ENCODE results near the gene RAB27A. TPM values are rescaled to one million over a fixed set of nuclear protein-coding genes. Genes with fewer than 3 reads are reported as not detected.

RAB27A gene
- total RNA-seq, 1 experiment from 2014 or later = 8.0 TPM

DNA sequence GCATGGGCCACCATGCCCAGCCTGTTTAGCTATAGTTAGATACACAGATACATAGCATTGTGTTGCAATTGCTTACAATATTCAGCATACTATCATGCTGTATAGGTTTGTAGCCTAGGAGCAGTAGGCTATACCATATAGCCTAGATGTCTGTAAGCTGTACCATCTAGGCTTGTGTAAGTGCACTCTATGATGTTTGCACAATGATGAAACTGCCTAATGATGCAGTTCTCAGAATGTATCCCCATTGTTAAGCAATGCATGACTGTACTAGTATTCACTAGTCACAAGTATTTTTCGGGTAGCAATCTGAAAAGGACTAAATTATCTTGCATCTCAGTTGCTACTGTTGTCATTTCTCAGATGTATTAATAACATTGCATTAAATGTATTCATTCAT is 45.4 kb upstream of the RAB27A start:
- no peak for TF ChIP-seq POLR2AphosphoS5 (IDR thresholded peaks at IDR 0.05; ENCODE audit: low read depth, low read length)
- TF ChIP-seq SIN3A (IDR thresholded peaks at IDR 0.05; ENCODE audit: borderline replicate concordance, insufficient read depth, low read depth, low read length) = no peak
- Histone ChIP-seq H3K36me3 (ENCODE audit: control insufficient read depth, insufficient read depth, low read length) (no peaks in the 10 kb centered on the region; the same call in none of the 2 replicates), H3K27me3 (ENCODE audit: control insufficient read depth, insufficient read depth, low read length) (no peaks in the 10 kb centered on the region), H3K27ac (ENCODE audit: low read length) (no peak overlapping the region), H3K4me3 (ENCODE audit: low read depth in 2 of 2, low read length in 2 of 2) (no peak overlapping the region), H3K9me3 (ENCODE audit: control insufficient read depth, insufficient read depth, low read depth, low read length) (no peaks in the 10 kb centered on the region), H3K4me1 (ENCODE audit: control insufficient read depth, insufficient read depth, low read length) (no peaks in the 10 kb centered on the region)
- ChIA-PET POLR2A (no interaction called here), CTCF (no interaction called here)
- in situ Hi-C loops (cut with HindIII; ENCODE audit: low pct_unique_long_range_greater_than_20kb, low sequenced_read_pairs) = no loop called here
- DNase-seq (ENCODE audit: low read depth, low spot score) = no peak
- intact Hi-C loops (cut with micrococcal nuclease; ENCODE audit: unreplicated experiment) = no loop called here
- no TSS peak for BruUV-seq (replicated peaks)
- no peak for ATAC-seq

DNA sequence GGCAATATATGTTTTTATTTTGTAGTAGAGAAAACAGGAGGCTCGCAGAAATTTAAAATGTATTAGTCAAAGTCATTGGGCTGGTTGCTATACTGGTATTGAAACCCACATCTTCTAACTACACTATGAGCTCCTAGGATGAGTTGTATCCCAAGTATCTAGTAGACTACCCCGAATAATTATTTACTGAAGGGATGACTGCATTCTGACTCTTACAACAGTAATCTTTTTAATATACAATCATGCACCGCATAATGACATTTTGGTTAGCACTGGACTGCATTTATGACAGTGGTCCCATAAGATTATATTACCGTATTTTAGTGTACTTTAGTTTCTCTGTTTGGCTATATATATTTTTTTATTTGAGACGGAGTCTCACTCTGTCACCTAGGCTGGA is 44.8 kb upstream of the RAB27A start:
- TF ChIP-seq, protein P1, sequence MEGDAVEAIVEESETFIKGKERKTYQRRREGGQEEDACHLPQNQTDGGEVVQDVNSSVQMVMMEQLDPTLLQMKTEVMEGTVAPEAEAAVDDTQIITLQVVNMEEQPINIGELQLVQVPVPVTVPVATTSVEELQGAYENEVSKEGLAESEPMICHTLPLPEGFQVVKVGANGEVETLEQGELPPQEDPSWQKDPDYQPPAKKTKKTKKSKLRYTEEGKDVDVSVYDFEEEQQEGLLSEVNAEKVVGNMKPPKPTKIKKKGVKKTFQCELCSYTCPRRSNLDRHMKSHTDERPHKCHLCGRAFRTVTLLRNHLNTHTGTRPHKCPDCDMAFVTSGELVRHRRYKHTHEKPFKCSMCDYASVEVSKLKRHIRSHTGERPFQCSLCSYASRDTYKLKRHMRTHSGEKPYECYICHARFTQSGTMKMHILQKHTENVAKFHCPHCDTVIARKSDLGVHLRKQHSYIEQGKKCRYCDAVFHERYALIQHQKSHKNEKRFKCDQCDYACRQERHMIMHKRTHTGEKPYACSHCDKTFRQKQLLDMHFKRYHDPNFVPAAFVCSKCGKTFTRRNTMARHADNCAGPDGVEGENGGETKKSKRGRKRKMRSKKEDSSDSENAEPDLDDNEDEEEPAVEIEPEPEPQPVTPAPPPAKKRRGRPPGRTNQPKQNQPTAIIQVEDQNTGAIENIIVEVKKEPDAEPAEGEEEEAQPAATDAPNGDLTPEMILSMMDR (IDR thresholded peaks at IDR 0.05) = no peak
- TF ChIP-seq POLR2AphosphoS5 (IDR thresholded peaks at IDR 0.05; ENCODE audit: low read depth, low read length) (no peak), TCF7L2 (IDR thresholded peaks at IDR 0.05; ENCODE audit: low read depth, low read length) (no peak), SIN3A (IDR thresholded peaks at IDR 0.05; ENCODE audit: borderline replicate concordance, insufficient read depth, low read depth, low read length) (no peak)
- TF ChIP-seq, protein P2, sequence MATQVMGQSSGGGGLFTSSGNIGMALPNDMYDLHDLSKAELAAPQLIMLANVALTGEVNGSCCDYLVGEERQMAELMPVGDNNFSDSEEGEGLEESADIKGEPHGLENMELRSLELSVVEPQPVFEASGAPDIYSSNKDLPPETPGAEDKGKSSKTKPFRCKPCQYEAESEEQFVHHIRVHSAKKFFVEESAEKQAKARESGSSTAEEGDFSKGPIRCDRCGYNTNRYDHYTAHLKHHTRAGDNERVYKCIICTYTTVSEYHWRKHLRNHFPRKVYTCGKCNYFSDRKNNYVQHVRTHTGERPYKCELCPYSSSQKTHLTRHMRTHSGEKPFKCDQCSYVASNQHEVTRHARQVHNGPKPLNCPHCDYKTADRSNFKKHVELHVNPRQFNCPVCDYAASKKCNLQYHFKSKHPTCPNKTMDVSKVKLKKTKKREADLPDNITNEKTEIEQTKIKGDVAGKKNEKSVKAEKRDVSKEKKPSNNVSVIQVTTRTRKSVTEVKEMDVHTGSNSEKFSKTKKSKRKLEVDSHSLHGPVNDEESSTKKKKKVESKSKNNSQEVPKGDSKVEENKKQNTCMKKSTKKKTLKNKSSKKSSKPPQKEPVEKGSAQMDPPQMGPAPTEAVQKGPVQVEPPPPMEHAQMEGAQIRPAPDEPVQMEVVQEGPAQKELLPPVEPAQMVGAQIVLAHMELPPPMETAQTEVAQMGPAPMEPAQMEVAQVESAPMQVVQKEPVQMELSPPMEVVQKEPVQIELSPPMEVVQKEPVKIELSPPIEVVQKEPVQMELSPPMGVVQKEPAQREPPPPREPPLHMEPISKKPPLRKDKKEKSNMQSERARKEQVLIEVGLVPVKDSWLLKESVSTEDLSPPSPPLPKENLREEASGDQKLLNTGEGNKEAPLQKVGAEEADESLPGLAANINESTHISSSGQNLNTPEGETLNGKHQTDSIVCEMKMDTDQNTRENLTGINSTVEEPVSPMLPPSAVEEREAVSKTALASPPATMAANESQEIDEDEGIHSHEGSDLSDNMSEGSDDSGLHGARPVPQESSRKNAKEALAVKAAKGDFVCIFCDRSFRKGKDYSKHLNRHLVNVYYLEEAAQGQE (IDR thresholded peaks at IDR 0.05; ENCODE audit: insufficient read depth in 1 of 2, low read depth in 2 of 2, low read length in 1 of 2) = no peak
- CTCF ChIA-PET = no interaction called here
- Histone ChIP-seq H3K9me3 (ENCODE audit: control insufficient read depth, insufficient read depth, low read depth, low read length) (no peaks in the 10 kb centered on the region), H3K27me3 (ENCODE audit: control insufficient read depth, insufficient read depth, low read length) (no peaks in the 10 kb centered on the region), H3K36me3 (ENCODE audit: control insufficient read depth, insufficient read depth, low read length) (no peaks in the 10 kb centered on the region; the same call in none of the 2 replicates), H3K4me3 (ENCODE audit: low read depth in 2 of 2, low read length in 2 of 2) (no peak overlapping the region), H3K27ac (ENCODE audit: low read length) (no peak overlapping the region), H3K4me1 (ENCODE audit: control insufficient read depth, insufficient read depth, low read length) (no peaks in the 10 kb centered on the region)
- DNase-seq (ENCODE audit: low read depth, low spot score) = no peak
- intact Hi-C loops (cut with micrococcal nuclease; ENCODE audit: unreplicated experiment) = no loop called here
- no TSS peak for BruUV-seq (replicated peaks)
- in situ Hi-C loops (cut with HindIII; ENCODE audit: low pct_unique_long_range_greater_than_20kb, low sequenced_read_pairs) = no loop called here
- POLR2A ChIA-PET = no interaction called here
- ATAC-seq = no peak

DNA sequence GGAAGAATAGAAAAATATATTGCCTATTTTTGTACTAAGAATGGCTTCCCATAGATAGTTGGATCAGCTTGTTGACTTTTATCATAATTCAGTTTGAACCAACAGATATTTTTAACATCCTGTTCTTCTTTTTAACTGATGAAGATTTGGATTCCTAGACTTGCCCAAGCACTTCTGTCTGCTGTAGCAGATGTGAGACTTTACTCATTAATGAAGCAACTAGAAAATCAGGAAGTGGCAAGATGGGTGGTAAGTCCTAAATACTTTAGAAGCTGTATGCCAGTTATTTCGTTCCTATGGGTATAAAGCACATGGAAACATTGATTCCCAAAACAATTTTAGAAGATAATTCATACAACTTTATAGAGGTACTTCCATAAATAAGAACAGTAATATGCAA is 37.8 kb upstream of the RAB27A start:
- H3K4me1 ChIP-seq (ENCODE audit: control insufficient read depth, insufficient read depth, low read length) = no peaks in the 10 kb centered on the region
- intact Hi-C loops (cut with micrococcal nuclease; ENCODE audit: unreplicated experiment) (loop anchor here (10.0 kb wide), 1 partner anchor 77 kb away; the partner anchor contains the start of genes CCPG1 and PIERCE2), in situ Hi-C loops (cut with HindIII; ENCODE audit: low pct_unique_long_range_greater_than_20kb, low sequenced_read_pairs) (no loop called here)
- no peak for DNase-seq (ENCODE audit: low read depth, low spot score)
- H3K27me3 ChIP-seq (ENCODE audit: control insufficient read depth, insufficient read depth, low read length) = no peaks in the 10 kb centered on the region
- H3K4me3 ChIP-seq (ENCODE audit: low read depth in 2 of 2, low read length in 2 of 2) = no peak overlapping the region
- no peaks in the 10 kb centered on the region; the same call in 1 of the 2 replicates for H3K36me3 ChIP-seq (ENCODE audit: control insufficient read depth, insufficient read depth, low read length)
- no TSS peak for BruUV-seq (replicated peaks)
- POLR2A ChIA-PET = no interaction called here
- CTCF ChIA-PET = no interaction called here
- no peaks in the 10 kb centered on the region for H3K9me3 ChIP-seq (ENCODE audit: control insufficient read depth, insufficient read depth, low read depth, low read length)
- no peak for ATAC-seq
- no peak overlapping the region for H3K27ac ChIP-seq (ENCODE audit: low read length)
- TF ChIP-seq, protein P1 (IDR thresholded peaks at IDR 0.05) = no peak
- TF ChIP-seq SIN3A (IDR thresholded peaks at IDR 0.05; ENCODE audit: borderline replicate concordance, insufficient read depth, low read depth, low read length) = no peak
- no peak for TF ChIP-seq POLR2AphosphoS5 (IDR thresholded peaks at IDR 0.05; ENCODE audit: low read depth, low read length)
- no peak for TF ChIP-seq TCF7L2 (IDR thresholded peaks at IDR 0.05; ENCODE audit: low read depth, low read length)
- TF ChIP-seq, protein P2 (IDR thresholded peaks at IDR 0.05; ENCODE audit: insufficient read depth in 1 of 2, low read depth in 2 of 2, low read length in 1 of 2) = no peak
